Raji (cell line): ENCODE results near the gene NET1.

Experiments used
- POLR2A ChIP-seq: IDR thresholded peaks from 2 replicates; pipeline ENCODE4 v1.6.1; 2011; ENCODE audit warnings: low read depth, low read length, control low read depth; ENCODE audit not compliant: insufficient read depth

Gene NET1

DNA sequence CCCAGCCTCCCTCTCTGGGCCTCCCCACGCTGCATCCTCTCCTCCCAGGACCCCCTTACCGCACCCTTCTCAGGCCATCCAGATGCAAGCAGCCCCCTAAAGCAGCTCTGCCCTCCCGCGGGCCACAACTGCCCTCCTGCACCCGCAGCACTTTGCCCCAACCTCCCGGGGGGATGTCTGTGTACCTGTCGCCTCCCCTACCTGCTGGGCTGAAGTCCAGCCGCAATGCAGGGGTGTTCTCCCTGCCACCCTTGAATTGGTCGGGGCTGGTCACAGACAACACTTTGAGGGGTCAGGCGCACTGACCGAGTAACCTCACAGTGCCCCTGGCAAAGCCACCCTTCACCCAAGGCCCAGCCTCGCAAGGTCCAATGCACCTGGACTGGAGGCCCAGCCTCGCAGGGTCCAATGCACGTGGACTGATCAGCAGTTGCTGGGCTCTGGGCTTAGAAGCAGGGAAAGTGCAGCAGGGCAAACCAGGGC lies 95.3 kb downstream of the NET1 start:
- no peak for TF ChIP-seq POLR2A

DNA sequence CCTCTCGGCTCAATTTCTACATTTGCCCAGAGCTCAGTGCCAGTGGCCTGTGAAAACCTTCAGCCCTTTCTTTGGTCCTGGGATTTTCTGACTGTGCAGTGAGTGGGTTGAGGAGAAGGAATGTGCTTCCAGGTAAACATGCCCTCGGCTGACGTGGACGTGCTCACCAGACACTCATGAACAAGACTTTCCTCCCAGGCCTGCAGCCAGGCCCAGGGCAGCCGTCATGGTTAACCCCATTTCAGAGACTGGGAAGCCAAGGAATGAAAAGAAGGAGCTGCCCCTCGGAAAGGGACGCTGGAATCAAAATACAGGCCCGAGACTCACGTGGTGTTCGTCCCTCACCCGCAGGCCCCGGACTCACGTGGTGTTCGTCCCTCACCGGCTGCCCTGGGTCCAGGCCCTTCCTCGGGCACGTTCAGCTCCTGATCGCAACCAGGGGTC lies 95.8 kb downstream of the NET1 start:
- no peak for TF ChIP-seq POLR2A
